T1000 (cell line): ENCODE measurements around the gene ANKFN1.
"Not testable (repeated sequence)": the region's sequence is repeated elsewhere in the genome, so short reads cannot be mapped to it uniquely, and the experiment has no call there.

ENCODE experiments used
- DNase-seq: peaks from one replicate; lab custom pipeline; 2025; ENCODE audit warnings: mixed read lengths; lab: John Stamatoyannopoulos, UW

The ANKFN1 gene

DNA sequence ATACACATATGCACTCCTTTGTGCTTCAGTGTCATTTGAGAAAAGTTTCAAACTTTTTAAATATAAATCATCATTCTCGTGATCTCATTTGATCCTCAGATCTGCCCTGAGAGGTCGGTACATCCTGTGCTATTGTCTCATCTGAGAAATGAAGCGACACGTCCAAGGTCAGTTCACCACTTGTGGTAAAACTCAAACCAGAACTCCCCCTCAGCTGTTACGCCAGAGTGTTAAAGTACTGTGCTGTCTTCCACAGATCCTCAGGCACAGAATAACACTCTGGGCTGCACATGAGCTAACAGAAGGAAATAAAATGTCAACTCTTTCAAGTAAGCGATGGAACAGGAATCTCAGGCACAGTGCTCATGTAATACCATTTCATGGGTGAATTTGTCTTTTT lies 31.4 kb downstream of the ANKFN1 start:
- DNase-seq: no peak

DNA sequence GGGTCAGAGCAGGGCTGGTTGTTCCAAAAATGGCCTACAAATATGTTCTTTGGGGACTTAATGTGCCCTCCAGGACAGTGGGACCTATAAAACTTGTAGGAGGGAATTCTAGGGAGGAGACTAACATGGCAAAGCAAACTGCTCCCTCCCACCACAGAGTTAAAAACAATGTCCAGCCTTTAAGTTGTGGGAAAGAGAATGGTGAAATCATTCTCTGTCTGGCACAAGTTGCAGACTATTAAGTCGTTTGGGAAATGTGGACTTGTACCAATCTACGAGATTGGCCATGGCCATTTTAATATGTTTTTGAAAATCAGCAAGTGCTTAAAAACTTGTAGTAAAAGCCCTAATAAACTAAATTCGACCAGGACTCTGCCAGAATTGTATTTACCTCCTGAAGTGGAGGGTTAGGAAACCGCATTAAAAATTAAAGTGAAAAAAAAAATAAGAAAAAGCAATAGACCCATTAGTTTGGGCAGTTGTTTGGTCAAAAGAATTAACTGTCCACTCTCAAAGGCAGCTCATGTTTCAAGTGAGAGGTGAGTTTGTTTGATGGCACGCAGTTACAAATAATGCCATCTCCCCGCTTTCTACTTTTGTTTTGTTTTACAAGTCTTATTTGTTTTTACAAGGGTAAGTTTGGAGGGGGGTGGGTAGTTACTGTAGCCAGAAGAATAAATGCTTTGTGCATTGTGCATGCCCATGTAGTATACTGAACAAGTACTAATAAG lies 32.4 kb downstream of the ANKFN1 start:
- no peak for DNase-seq

DNA sequence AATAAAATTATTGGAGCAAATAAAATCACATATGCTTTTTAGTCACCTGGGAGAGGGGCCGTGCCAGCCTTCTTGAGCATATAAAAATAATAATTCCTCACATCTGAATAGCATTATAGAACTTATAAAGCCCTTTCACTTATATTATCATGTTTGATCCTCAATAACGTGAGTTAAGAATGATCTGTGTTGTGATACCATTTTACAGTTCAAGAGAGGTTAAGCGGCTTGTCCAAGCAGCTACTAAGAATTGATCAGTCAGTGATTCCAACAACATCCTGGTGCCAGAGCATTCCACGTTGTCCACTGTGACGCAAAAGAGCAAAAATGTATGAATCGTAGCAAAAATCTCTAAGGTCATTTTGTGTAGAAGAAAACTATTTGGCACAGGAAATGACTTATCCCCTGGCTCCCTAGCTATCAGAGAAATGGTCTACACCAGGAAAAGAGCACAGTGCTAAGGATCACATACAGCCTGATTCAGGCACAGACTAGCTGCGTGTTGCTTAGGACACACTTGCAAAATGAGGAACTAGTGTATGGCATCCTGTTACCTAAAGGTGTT lies 33.0 kb downstream of the ANKFN1 start:
- DNase-seq: peak; percentile 28

DNA sequence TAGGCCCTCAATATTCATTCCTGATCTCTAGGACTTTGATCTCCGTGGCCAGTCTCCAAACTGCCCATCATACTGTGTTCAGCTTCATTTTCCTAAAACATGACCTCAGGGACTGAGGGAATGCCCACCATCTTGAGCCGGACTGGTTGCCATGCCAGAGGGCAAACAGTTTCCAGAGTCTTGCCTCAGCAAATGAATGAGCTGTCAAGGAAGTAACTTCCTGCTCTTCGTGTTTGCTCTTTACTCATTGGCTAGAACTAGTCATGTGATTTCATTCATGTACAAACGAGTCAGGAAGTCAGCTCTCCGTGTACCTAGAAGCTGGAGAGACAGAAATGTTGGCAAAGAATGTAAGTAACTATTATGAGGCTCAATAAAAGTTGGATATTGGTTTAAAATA lies 50.2 kb downstream of the ANKFN1 start:
- no peak for DNase-seq

DNA sequence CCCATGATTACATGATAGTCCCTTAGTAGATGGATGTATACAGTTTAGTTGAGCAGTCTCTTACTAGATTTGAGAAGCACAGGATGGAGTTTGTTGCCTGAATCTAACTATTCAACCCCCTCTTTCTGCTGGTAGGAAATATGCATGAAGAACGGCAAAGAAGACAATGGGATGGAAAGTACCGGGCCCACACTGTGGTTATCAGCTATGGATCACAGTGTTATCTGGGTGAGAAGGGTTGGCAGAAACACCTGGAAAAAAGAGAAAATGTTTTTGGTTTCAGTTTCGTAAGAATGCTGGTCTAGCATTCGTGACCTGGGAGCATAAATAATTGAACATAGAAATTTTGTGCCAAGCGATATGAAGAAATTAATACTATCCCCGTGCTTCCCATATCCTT lies 53.1 kb downstream of the ANKFN1 start:
- DNase-seq: no peak

DNA sequence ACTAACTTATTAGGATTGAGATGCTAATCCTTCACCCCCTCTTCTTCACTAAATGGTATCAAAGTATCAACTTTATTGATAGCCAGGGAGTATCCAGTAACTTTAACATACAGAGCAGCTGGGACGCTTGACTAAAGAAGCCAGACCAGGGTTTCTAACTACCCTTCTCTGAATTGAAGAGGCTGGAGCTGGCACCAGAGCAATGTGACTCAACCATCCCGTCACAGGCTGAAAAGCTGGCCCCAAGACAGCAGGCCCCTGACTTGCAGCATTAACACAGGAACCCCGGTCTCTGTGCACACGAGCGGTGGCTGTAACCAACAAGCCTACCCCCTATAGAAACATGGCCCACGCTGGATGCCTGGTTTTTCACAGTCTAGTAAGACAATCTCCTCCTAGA lies 59.8 kb downstream of the ANKFN1 start:
- no peak for DNase-seq

DNA sequence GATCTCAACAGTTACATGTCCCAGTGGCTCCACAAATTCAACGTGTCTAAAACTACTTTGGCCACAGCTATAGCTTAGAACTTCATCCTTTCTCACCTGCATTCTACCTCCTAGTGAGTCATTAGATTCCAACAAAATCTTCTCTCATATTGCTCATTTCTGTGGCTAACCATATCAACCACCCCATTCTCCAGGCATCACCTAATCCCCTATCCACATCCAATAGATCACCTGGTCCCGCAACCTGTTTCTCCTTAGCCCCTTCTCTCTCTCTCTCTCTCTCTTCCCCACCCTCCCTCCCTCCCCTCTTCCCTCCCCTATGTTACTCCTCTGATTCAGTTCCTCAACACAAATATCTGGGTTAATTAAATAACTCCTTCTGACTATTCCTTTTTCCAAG lies 64.6 kb downstream of the ANKFN1 start:
- DNase-seq: no peak

DNA sequence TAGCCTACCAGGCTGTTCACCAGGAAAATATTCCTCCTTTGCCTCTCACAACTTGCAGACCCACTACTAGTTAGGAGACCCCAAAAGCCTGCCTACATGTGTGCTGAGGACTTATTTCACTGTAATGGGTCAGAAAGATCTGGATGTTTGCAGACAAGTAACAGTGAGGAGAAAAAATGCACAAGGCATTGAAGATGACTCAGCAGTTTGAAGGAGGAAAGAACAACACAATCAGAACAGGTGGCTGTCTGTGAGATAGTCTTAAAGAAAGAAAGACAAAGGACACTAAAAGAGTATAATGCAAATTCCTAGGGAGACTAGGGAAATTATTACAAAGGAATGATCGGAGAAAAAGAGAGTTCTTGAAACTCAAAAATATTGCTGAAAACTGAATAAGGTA lies 69.0 kb downstream of the ANKFN1 start:
- no peak for DNase-seq

DNA sequence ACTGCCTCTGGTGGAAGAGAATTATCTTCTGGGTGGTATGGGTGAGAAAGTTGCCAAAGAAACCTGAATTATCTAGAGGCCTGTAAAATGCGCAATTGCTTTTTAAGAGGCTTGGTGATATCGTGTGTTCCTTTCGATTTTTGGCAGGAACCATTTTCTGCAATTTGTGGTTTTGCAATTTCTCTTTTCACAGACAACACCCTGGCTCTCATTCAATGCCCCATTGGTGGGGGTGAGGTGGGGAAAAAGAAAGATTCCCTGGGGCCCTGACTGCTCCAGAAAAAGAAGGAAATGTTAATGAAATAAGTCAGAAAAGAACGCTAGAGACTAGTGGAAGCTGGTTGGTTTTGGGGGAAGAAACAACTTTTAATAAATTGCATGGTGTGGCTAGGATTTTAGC lies 77.4 kb downstream of the ANKFN1 start:
- DNase-seq: no peak

DNA sequence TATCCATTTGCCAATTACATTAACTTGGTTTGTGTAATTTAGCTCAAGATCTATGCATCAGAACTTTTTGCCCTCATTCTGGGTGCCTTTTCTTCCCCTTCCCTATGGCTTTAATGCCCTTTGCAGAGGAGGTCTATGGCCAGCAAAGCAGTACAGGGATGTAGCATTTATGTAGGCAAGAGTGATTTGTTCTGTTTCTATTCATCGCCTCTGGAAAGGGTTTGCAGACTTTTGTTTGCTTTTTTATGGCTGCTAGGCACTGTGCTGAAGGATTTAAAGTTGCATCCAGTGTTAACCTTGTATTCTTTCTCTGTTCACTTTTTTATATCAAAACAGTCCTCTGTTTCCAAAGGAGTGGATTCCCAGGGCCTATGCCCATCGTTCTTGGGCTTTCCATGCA lies 78.0 kb downstream of the ANKFN1 start:
- DNase-seq: no peak

DNA sequence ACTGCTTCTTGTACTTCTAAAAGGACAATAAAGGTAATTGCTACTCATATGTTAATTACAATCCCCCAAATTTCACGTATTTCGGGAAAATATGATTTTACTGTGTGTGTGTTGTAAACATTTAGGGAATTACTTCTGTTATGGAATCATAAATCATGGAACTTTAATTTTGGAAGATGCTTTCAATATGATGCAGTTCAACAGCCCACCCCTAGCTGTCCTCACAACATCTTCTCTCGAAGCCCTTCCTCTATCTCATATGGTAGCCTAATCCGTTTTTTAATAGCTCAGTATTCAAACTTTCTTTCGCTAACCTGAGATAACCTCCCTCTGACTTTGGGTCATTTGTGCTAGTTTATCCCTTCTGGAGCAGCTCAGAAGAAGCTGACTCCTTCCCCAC lies 78.4 kb downstream of the ANKFN1 start:
- DNase-seq: no peak

DNA sequence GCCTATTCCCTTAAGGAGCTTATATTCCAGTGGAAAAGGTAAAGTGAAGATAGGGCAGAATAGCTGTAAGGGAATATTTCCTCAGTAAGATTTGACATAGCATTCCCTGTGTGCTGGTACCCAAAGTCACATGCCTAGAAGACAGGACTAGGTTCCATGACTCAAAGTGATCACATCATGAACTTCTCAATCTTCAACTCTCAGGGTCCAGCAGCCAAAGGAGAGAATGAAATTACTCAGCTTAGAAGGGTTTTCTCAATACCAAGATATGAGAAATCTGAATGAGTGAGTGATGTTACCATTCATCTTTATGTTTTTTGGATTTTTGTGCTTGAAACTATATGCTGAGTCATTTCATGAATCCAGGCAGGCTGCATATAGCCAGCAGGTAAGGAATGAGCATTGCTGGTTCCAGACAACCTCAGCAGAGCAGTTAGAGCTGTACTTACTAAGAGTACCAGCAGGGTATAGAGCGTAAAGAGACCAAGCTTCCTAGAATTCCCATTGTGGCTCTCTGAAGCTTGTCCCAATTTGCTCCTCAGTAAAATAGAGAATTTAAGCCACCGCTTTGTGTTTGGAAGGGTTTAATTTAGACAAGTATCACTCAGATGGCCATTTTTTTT lies 91.1 kb downstream of the ANKFN1 start:
- no peak for DNase-seq

DNA sequence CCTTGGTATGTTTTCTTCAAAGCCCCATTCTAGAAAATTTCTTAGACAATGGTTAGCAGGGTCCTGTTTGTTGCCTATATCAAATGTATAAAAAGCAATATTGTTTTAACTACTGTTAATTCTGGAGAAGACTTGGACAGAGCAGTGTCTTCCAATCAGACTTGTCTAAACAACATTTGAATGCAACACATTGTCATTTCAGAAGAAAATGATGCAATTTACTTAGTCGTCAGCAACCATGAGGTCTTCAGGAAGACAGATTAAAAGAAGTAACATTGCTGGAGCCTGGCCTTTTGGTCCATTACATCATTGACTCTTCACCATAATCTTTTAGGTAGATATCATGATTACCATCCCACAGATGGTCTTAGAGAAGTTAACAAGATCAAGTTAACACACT lies 94.5 kb downstream of the ANKFN1 start:
- no peak for DNase-seq

DNA sequence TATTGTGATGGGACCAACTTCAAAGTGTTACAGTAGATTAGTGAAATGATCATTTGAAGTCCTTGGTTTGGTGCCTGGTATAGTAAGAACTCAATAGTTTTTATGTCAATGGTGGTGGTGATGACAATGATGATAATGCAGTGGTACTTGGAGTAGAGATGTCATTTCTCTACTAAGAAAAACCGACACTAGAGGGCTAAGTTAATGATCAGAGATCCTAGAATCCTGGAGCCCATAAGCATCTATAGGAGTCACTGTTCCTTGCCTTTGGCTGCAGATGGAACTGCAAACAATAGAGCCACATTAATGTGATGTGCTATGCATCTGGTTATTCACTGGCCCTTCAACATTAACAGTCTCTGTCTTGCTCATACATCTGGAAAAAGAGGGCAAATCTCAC lies 103.8 kb downstream of the ANKFN1 start:
- DNase-seq: no peak

DNA sequence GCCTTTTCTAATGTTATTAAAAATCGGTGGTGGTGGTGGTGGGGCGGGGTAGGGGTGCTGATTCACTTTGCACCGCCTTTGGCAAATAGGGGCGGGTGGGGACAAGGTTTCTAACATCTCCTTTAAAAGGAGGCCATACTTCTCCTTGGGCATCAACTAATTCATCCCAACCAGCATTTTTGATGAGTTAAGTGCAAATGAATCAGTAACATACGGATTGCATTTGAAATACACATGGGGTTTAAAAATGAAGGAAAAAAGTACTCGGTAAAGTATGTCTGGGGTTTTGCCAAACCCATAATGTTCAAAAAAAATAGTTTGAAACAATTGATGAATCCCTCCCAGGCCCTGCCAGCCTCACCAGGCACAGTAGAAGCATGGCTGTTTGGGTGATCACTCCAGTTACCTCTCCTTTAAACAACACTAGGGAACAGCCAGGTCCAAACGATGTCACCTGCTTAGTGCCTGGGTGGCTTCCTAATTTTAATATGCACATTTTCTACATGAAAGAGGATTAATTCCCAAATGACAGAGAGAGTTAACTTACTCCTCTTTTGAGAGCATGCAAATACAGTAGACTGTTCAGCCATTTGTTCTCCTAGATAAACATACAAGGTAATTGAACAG lies 107.2 kb downstream of the ANKFN1 start:
- no peak for DNase-seq

DNA sequence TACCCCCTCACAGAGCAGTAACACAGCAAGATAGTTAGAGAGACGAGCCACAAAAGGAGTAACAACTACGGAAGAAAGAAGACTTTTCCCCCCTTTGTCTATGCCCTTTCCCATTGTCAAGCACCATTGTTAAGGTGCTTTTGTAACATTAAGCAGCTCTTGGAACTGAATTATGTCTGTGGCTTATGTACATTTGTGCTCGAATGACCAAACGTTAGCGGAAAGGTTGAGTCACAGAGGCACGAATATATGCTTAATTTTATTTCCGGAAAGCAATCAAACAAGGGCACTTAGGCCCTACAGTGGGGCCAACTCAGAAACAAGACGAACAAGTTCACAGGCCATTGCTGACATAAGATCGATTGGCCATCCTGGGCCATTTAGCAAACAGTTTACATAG lies 109.5 kb downstream of the ANKFN1 start:
- DNase-seq: no peak

DNA sequence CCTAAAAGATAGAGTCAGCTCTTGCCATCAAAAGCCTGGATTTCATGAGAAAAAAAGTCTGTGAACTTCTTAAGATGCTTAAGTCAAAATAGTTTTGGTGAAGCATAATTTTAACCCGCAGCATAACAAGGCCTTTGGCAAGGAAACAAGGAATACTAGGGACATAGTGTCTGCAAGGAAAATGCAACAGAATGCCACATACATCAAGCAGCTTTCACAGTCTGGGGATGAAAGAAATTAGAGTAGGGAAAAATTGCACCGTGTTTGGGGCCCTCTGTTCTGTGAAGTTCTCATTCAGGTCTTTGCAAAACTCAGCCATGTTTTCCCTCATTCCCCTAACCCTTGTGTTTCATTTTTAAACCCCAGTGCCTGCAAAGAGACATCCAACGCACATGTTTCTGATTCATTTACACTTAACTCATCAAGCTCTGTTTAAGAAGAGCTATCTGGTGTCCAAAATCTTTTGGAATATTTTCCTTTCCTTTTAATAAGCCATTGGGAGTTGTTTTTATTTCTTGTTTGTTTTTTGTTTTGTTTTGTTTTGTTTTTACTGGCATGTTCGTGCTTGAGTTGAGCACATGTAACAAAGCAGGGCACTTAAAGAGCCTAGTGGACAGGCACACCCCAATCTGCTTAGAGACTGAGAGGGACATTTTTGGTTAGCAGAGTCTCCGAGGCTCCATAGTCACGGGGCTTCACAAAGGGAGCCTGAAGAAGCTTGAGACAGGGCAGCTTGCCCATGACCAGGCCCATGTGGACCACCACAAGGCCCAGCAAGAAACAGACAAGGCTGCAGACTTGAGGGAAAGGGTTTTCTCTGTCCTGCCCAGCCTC lies 116.5 kb downstream of the ANKFN1 start:
- no peak for DNase-seq

DNA sequence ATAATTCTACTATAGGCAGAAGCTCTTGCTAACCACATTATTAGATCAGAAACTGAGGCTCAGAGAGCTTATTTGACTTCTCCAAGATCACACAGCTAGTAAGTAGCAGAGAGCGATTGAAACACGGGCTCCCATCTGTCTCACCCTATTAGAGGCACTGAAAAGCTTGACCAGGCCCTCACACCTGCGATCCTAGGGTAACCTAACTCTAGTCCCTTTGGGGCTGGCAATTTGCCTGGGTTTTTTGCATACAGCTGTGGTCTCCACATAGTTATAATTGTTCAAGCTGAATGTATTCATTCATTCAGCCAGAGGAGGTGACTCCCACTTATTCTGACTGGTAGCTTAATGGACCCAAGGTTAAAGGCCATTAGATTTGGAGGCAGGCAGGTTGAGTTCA lies 121.2 kb downstream of the ANKFN1 start:
- no peak for DNase-seq

DNA sequence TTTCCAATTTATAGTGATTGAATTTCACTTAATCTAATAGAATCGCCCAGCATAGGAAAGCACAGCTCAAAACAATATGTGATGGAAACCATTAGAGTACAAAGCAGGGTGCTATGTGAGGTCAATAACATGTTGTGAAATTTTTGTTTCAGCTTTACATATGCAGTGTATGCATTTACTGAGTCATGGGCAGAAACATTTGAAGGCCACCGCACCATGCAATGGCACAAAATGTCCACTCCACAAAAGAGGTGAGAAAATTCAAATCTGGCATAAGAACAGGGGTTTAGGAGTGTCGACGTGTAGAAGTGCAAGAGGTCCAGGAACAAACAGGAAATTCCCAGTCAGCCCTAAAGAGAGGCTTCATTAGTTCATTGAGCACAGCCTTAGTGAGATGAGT lies 131.2 kb downstream of the ANKFN1 start:
- no peak for DNase-seq

DNA sequence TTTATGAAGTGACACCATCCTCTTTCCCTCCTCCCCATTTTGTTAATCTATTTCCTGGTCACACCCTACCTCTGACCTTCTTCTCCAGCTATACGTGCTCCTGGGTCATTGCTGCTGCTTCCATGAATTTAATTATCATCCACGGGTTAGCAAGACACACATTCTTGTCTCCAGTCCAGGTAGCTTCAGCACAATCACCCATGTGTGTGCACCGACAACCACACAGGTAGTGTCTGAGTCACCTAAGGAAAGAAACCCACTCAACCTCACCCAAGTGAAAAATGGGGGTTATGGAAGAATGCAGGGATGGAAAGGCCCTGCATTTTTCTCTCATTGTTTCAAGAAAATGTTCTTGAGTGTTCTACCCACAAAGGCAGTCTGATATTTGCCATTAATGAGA lies 135.5 kb downstream of the ANKFN1 start:
- DNase-seq: not testable (repeated sequence)

DNA sequence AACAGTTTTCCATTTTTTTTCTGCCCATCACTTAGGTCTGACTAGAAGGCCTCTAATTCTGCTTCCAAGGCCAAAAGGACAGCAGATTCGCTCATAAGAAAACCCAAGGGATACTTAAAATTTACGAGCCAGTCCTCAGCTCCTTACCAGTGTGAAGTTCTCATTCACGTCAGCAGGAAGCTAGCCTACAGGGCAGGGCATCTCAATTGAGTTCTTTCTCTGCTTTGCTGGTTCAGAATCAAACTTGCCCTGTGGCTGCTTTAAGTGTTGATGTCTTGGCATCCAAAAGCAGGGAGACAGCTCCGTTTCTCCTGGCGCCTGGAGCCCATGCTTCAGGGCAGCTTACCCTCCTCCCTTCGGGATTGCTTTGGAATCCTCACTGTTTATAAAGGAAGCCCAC lies 136.0 kb downstream of the ANKFN1 start:
- no peak for DNase-seq

DNA sequence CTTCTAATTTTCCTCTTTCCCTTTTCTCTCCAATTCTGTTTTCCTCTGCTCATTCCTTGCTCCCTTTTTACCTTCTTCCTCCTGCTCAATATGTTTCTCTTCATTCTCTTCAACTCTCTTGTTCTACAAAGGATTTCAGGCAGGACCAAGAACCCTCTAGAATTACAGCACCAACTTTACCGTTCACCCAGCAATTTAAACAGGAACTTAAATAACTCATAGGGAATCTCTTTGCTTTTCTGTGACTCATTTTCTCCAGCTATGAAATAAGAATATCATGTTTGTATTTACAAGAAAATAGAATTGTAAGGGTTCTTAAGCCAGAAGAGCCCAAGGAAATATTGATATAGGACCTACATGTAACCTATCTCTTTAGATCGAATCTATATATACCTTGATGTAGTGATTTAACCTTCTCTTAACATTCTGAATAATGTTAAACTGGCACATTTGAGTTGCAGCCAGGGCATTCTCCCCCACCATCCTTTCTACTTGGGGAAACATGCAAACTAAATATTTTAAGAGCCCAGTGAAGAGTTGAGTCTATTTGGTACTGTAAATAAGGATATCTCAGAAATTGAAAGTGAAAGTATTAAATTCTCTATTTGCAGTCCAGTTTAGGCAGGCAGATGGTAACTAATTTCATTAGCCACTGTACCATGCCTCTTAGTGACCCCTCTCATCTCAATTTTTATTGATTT lies 137.0 kb downstream of the ANKFN1 start:
- DNase-seq: no peak
